K562 (cell line): ENCODE measurements around the gene DCST1. TPM values are rescaled to one million over a fixed set of nuclear protein-coding genes. Genes with fewer than 3 reads are reported as not detected.

Experiments used
- ARNT ChIP-seq, 2 experiments: fragments of 450-650 bp; IDR thresholded peaks; 2 replicates each; pipeline ENCODE4 v1.6.1; 2016; ENCODE audit warnings: mild to moderate bottlenecking in 1 of 2
- BHLHE40 ChIP-seq: IDR thresholded peaks from 2 replicates; pipeline ENCODE4 v1.6.1; 2011; ENCODE audit warnings: low read length, improper control_type of control experiment
- CREM ChIP-seq: IDR thresholded peaks from 2 replicates; pipeline ENCODE4 v1.6.1; 2014; ENCODE audit warnings: antibody characterized with exemption, low read depth
- HOXB6 ChIP-seq: fragments of 250-450 bp; sonication (Bioruptor Pico); IDR thresholded peaks from 2 replicates; pipeline ENCODE4 v1.5.1; 2022; ENCODE audit warnings: mild to moderate bottlenecking, borderline replicate concordance
- MAFK ChIP-seq: IDR thresholded peaks from 2 replicates; pipeline ENCODE4 v1.6.1; 2011; ENCODE audit warnings: low read length, improper control_type of control experiment
- NCOA2 ChIP-seq, 2 experiments: fragments of 450-650 bp; IDR thresholded peaks; 2 replicates each; pipeline ENCODE4 v1.6.1; 2018; ENCODE audit warnings: mild to moderate bottlenecking in 2 of 2, moderate library complexity in 1 of 2; ENCODE audit not compliant: partially characterized antibody in 2 of 2
- NFE2L1 ChIP-seq: fragments of 450-650 bp; IDR thresholded peaks from 2 replicates; pipeline ENCODE4 v1.6.1; 2016; ENCODE audit warnings: missing genetic modification characterization, low read depth, mild to moderate bottlenecking, missing compliant biosample characterization, moderate library complexity, borderline replicate concordance
- POLR2B ChIP-seq: fragments of 450-650 bp; IDR thresholded peaks from 2 replicates; pipeline ENCODE4 v1.6.1; 2018; ENCODE audit warnings: low read depth; ENCODE audit not compliant: partially characterized antibody
- RCOR1 ChIP-seq, 2 experiments: IDR thresholded peaks; 2 replicates each; pipeline ENCODE4 v1.6.1; 2012; ENCODE audit warnings: low read depth in 2 of 2, low read length in 2 of 2, borderline replicate concordance in 1 of 2, improper control_type of control experiment in 1 of 2
- RERE ChIP-seq: sonication (generic); formaldehyde crosslinking; IDR thresholded peaks from 2 replicates; pipeline ENCODE4 v1.8.0; 2023; ENCODE audit warnings: missing genetic modification reagents, mild to moderate bottlenecking, borderline replicate concordance
- TAL1 ChIP-seq: fragments of 450-650 bp; IDR thresholded peaks from 2 replicates; pipeline ENCODE4 v1.6.1; 2016; ENCODE audit warnings: mild to moderate bottlenecking
- TSC22D4 ChIP-seq: fragments of 450-650 bp; IDR thresholded peaks from 2 replicates; pipeline ENCODE4 v1.6.1; 2016; ENCODE audit warnings: missing genetic modification characterization, missing biosample characterization, control low read depth
- YY1 ChIP-seq, 3 experiments: IDR thresholded peaks; 2 replicates each; pipeline ENCODE4 v1.6.1; 2011; ENCODE audit warnings: low read length in 2 of 3, mild to moderate bottlenecking in 2 of 3, moderate library complexity in 2 of 3, borderline replicate concordance in 1 of 3, control low read depth in 1 of 3, low read depth in 1 of 3; ENCODE audit not compliant: insufficient read depth in 3 of 3, insufficient replicate concordance in 2 of 3, control insufficient read depth in 1 of 3, insufficient read length in 1 of 3; ENCODE audit errors: extremely low read depth in 1 of 3
- ZBTB33 ChIP-seq: sonication (generic); formaldehyde crosslinking; IDR thresholded peaks from 2 replicates; pipeline ENCODE4 v1.8.1; 2023; ENCODE audit warnings: mild to moderate bottlenecking, missing genetic modification reagents
- ZC3H11A ChIP-seq: IDR thresholded peaks from 2 replicates; pipeline ENCODE4 v1.6.1; 2012; ENCODE audit warnings: low read depth, low read length, improper control_type of control experiment
- ZNF561 ChIP-seq: fragments of 450-650 bp; formaldehyde crosslinking; conservative IDR thresholded peaks from 2 replicates; pipeline ENCODE4 v1.4.0; 2020; ENCODE audit warnings: mild to moderate bottlenecking, moderate library complexity
- polyA plus RNA-seq, 8 experiments: library from polyadenylated mRNA; depleted of rRNA in 4 of 8; stranded (reverse) in 5 of 8; unstranded in 3 of 8; fragments of >200 nt; fragmentation: Nextera tagmentation in 2 of 8; fragmentation: Illumina TruSeq in 1 of 8; extraction: Ambion mirVana in 2 of 8; extraction: Trizol in 1 of 8; gene quantifications; 2 replicates each; pipeline versions ENCODE4 v1.2.1 to v1.2.3, GENCODE V29; 2011 to 2014; ENCODE audit warnings: inconsistent platforms in 1 of 8, missing spikeins in 1 of 8
- total RNA-seq, 7 experiments: library from RNA; depleted of rRNA in 6 of 7; stranded (reverse); fragments of >200 nt in 6 of 7; fragmentation: Illumina TruSeq in 2 of 7; extraction: Trizol in 2 of 7; gene quantifications; 2 replicates each; pipeline versions ENCODE4 v1.2.1 to v1.2.3, GENCODE V29; 2011 to 2021; ENCODE audit warnings: low replicate concordance in 1 of 7
- TF ChIP-seq, protein P1 (sequence below): fragments of 250-450 bp; sonication (Bioruptor Pico); IDR thresholded peaks from 2 replicates; pipeline ENCODE4 v1.4.0; 2020; ENCODE audit warnings: borderline replicate concordance
- TF ChIP-seq, protein P2 (sequence below): sonication (generic); formaldehyde crosslinking; IDR thresholded peaks from 2 replicates; pipeline ENCODE4 v1.5.0; 2020; ENCODE audit warnings: missing genetic modification reagents

The DCST1 gene
- total and polyA plus RNA-seq, 9 of the 15 experiments (the other 6 are each of a cell fraction or from before 2014, with no cell fraction given) = not detected

DNA sequence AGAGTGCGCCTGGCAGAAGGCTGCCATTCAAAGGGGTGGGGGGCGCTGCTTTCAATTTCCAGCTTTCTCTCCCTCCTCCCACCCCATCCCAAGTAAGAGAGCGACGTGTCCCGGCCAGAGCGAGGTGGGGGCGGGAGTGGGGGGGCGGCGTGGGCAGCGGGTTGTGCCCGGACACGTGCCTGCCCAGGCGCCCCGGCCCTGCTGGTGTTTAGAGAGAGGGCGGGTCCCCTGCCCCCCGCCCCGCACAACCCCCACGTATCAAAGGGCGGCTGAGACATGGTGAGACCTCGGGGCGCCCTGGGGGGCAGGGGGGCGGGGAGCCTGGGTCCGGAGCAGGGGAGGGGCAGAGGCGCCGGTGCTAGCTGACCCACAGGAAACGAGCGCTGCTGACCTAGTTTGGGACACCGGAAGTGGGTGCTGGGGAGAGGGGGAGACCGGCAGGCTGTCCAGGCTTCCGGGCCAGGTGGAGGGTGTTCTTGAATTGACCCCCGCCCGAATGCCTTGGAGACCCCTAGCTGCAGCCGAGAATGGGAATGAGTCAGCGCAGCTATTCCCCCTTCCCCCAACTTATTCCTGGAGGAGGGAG, 29.8 kb upstream of the DCST1 start (continued):
- no peak for TF ChIP-seq ZNF561 (CRISPR knock-in tag)
- TF ChIP-seq BHLHE40 = peak; percentile 51
- TF ChIP-seq TSC22D4 = no peak
- no peak for TF ChIP-seq RERE
- TF ChIP-seq ARNT (IDR thresholded peaks at IDR 0.05) = no peak
- TF ChIP-seq, protein P1, sequence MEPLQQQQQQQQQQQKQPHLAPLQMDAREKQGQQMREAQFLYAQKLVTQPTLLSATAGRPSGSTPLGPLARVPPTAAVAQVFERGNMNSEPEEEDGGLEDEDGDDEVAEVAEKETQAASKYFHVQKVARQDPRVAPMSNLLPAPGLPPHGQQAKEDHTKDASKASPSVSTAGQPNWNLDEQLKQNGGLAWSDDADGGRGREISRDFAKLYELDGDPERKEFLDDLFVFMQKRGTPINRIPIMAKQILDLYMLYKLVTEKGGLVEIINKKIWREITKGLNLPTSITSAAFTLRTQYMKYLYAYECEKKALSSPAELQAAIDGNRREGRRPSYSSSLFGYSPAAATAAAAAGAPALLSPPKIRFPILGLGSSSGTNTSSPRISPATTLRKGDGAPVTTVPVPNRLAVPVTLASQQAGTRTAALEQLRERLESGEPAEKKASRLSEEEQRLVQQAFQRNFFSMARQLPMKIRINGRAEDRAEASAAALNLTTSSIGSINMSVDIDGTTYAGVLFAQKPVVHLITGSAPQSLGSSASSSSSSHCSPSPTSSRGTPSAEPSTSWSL = no peak
- TF ChIP-seq TAL1 = no peak
- no peak for TF ChIP-seq POLR2B
- TF ChIP-seq ZBTB33 = no peak
- TF ChIP-seq CREM = peak; percentile 26; the same call in 1 of the 2 replicates
- no peak for TF ChIP-seq ZC3H11A
- TF ChIP-seq NFE2L1 (tag) = no peak
- no peak for TF ChIP-seq YY1 (IDR thresholded peaks at IDR 0.05; ENCODE audit: borderline replicate concordance in 1 of 3, control insufficient read depth in 1 of 3, extremely low read depth in 1 of 3, insufficient read depth in 3 of 3, insufficient read length in 1 of 3, insufficient replicate concordance in 2 of 3, low read depth in 1 of 3, low read length in 2 of 3)
- TF ChIP-seq, protein P2, sequence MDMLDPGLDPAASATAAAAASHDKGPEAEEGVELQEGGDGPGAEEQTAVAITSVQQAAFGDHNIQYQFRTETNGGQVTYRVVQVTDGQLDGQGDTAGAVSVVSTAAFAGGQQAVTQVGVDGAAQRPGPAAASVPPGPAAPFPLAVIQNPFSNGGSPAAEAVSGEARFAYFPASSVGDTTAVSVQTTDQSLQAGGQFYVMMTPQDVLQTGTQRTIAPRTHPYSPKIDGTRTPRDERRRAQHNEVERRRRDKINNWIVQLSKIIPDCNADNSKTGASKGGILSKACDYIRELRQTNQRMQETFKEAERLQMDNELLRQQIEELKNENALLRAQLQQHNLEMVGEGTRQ (CRISPR knock-in tag) = no peak
- TF ChIP-seq NCOA2 (IDR thresholded peaks at IDR 0.05; ENCODE audit: partially characterized antibody in 2 of 2) = no peak
- TF ChIP-seq MAFK = no peak
- TF ChIP-seq RCOR1 (IDR thresholded peaks at IDR 0.05; ENCODE audit: borderline replicate concordance in 1 of 2, low read depth in 2 of 2, low read length in 2 of 2) = no peak
- TF ChIP-seq HOXB6 (CRISPR knock-in tag) = no peak
